ENCODE measurements around the gene HSPA8. TPM values are rescaled to one million over a fixed set of nuclear protein-coding genes. Genes with fewer than 3 reads are reported as not detected.

Gene HSPA8
- total and polyA plus RNA-seq, 2 of the 13 experiments (the other 11 are each of a cell fraction or from before 2014, with no cell fraction given) = 936 to 2,151 TPM

DNA sequence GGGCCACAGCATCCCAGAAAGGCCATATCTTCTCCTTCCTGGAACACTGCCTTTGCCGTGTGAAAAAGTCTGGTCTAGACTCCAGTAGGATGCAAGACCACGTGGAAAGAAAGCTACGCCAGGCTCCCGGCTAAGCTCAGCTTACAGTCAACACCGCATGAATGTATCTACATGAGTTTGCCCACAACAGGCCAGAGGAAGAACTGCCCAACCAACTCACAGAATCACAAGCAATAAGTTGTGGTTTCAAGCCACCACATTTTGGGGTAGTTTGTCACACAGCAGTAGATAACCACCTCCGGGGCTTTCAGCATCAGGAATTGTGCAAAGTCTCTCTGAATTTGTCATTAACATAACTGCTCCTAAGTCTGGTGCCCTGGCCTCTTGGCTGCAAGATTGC, 27.3 kb downstream of the HSPA8 start:
- no TSS peak for BruUV-seq (replicated peaks)
- Histone ChIP-seq H3K4me3 (replicated peaks in 1 of 3; ENCODE audit: insufficient read depth in 1 of 3, low read depth in 2 of 3, low read length in 3 of 3) (no peak overlapping the region), H3K36me3 (replicated peaks in 1 of 2; ENCODE audit: control insufficient read depth in 1 of 2, insufficient read depth in 2 of 2, low read length in 2 of 2) (no peaks in the 10 kb centered on the region), H4K20me1 (ENCODE audit: insufficient read depth, low read length) (no peaks in the 10 kb centered on the region), H3K79me2 (ENCODE audit: insufficient read depth, low read length) (no peaks in the 10 kb centered on the region), H3K27me3 (ENCODE audit: control insufficient read depth in 1 of 2, insufficient read depth in 2 of 2, low read length in 2 of 2) (no peaks in the 10 kb centered on the region), H3K4me1 (ENCODE audit: insufficient read depth, low read length) (no peaks in the 10 kb centered on the region), H3K9ac (ENCODE audit: insufficient read depth, low read depth, low read length) (no peak overlapping the region), H3K4me2 (ENCODE audit: low read depth, low read length) (no peak overlapping the region), H2AFZ (ENCODE audit: low read length) (no peak overlapping the region), H3K9me3 (ENCODE audit: low read length) (no peaks in the 10 kb centered on the region), H3K27ac (ENCODE audit: extremely low read length, insufficient read depth, low read length) (no peak overlapping the region)
- TF ChIP-seq HMGXB4 (CRISPR knock-in tag; IDR thresholded peaks at IDR 0.05; ENCODE audit: borderline replicate concordance in 1 of 2, low read depth in 1 of 2) (no peak), ARNT2 (CRISPR knock-in tag; IDR thresholded peaks at IDR 0.05; ENCODE audit: low read depth) (no peak), ZNF564 (CRISPR knock-in tag; IDR thresholded peaks at IDR 0.05) (no peak), ZBTB37 (CRISPR knock-in tag; IDR thresholded peaks at IDR 0.05) (no peak), SP4 (CRISPR knock-in tag; IDR thresholded peaks at IDR 0.05) (no peak), HNF4G (IDR thresholded peaks at IDR 0.05; ENCODE audit: borderline replicate concordance, low read depth, low read length) (no peak), HNF4G (CRISPR knock-in tag; IDR thresholded peaks at IDR 0.05; ENCODE audit: borderline replicate concordance, low read depth) (no peak)
- intact Hi-C loops (cut with micrococcal nuclease; ENCODE audit: unreplicated experiment) = no loop called here
- no peak for FAIRE-seq
- DNase-seq (ENCODE audit: low spot score) = no peak
- CTCF ChIA-PET (ENCODE audit: low intra/inter-chr PET ratio, low total read pairs) = no interaction called here
- ATAC-seq = peak; percentile 62
- POLR2A ChIA-PET = no interaction called here
- in situ Hi-C loops (cut with HindIII; ENCODE audit: extremely low pct_ligation_motif_present, low pct_unique_long_range_greater_than_20kb) = loop anchor here (25.0 kb wide), 1 partner anchor 422 kb away; no protein-coding TSS in a partner anchor
- WGBS (ENCODE audit: low lambda C conversion rate) = 13% methylated on average over 6 of the region's 6 CpGs
